ENCODE data around the gene AGK. TPM values are rescaled to one million over a fixed set of nuclear protein-coding genes. Genes with fewer than 3 reads are reported as not detected.

Gene AGK
- total and polyA plus RNA-seq, 2 of the 8 experiments (the other 6 are each of a cell fraction or from before 2014, with no cell fraction given), result 25.8 to 34.0 TPM

DNA sequence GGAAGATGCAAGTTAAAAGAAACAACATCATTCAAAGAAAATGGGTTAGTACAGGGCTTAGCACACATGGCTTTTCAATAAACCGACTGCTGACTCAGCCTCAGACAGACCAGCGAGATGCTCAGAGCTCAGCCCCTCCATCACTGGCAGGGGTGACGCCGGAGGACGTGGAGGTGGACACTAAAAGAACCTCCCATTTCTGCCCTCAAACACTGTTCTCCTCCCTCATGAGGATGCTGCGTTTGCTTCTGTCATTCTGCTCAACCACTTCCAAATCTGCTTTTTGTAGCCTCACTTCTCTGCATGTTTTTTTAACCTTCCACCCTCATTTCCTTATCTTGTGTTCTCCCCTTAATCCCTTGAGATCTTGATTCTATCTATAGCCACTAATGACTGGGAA, 135.5 kb downstream of the AGK start (continued):
- TF ChIP-seq, protein P1, sequence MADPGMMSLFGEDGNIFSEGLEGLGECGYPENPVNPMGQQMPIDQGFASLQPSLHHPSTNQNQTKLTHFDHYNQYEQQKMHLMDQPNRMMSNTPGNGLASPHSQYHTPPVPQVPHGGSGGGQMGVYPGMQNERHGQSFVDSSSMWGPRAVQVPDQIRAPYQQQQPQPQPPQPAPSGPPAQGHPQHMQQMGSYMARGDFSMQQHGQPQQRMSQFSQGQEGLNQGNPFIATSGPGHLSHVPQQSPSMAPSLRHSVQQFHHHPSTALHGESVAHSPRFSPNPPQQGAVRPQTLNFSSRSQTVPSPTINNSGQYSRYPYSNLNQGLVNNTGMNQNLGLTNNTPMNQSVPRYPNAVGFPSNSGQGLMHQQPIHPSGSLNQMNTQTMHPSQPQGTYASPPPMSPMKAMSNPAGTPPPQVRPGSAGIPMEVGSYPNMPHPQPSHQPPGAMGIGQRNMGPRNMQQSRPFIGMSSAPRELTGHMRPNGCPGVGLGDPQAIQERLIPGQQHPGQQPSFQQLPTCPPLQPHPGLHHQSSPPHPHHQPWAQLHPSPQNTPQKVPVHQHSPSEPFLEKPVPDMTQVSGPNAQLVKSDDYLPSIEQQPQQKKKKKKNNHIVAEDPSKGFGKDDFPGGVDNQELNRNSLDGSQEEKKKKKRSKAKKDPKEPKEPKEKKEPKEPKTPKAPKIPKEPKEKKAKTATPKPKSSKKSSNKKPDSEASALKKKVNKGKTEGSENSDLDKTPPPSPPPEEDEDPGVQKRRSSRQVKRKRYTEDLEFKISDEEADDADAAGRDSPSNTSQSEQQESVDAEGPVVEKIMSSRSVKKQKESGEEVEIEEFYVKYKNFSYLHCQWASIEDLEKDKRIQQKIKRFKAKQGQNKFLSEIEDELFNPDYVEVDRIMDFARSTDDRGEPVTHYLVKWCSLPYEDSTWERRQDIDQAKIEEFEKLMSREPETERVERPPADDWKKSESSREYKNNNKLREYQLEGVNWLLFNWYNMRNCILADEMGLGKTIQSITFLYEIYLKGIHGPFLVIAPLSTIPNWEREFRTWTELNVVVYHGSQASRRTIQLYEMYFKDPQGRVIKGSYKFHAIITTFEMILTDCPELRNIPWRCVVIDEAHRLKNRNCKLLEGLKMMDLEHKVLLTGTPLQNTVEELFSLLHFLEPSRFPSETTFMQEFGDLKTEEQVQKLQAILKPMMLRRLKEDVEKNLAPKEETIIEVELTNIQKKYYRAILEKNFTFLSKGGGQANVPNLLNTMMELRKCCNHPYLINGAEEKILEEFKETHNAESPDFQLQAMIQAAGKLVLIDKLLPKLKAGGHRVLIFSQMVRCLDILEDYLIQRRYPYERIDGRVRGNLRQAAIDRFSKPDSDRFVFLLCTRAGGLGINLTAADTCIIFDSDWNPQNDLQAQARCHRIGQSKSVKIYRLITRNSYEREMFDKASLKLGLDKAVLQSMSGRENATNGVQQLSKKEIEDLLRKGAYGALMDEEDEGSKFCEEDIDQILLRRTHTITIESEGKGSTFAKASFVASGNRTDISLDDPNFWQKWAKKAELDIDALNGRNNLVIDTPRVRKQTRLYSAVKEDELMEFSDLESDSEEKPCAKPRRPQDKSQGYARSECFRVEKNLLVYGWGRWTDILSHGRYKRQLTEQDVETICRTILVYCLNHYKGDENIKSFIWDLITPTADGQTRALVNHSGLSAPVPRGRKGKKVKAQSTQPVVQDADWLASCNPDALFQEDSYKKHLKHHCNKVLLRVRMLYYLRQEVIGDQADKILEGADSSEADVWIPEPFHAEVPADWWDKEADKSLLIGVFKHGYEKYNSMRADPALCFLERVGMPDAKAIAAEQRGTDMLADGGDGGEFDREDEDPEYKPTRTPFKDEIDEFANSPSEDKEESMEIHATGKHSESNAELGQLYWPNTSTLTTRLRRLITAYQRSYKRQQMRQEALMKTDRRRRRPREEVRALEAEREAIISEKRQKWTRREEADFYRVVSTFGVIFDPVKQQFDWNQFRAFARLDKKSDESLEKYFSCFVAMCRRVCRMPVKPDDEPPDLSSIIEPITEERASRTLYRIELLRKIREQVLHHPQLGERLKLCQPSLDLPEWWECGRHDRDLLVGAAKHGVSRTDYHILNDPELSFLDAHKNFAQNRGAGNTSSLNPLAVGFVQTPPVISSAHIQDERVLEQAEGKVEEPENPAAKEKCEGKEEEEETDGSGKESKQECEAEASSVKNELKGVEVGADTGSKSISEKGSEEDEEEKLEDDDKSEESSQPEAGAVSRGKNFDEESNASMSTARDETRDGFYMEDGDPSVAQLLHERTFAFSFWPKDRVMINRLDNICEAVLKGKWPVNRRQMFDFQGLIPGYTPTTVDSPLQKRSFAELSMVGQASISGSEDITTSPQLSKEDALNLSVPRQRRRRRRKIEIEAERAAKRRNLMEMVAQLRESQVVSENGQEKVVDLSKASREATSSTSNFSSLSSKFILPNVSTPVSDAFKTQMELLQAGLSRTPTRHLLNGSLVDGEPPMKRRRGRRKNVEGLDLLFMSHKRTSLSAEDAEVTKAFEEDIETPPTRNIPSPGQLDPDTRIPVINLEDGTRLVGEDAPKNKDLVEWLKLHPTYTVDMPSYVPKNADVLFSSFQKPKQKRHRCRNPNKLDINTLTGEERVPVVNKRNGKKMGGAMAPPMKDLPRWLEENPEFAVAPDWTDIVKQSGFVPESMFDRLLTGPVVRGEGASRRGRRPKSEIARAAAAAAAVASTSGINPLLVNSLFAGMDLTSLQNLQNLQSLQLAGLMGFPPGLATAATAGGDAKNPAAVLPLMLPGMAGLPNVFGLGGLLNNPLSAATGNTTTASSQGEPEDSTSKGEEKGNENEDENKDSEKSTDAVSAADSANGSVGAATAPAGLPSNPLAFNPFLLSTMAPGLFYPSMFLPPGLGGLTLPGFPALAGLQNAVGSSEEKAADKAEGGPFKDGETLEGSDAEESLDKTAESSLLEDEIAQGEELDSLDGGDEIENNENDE (IDR thresholded peaks at IDR 0.05; ENCODE audit: insufficient replicate concordance, low read length), result no peak
- TF ChIP-seq FOSL1 (IDR thresholded peaks at IDR 0.05; ENCODE audit: insufficient read depth, low read depth, low read length) (no peak), GTF2F1 (IDR thresholded peaks at IDR 0.05; ENCODE audit: borderline replicate concordance, low read depth, low read length) (no peak)
